CD4-positive, alpha-beta T cell treated with Interleukin-10 for 1 hour (primary cell): ENCODE data around the gene CDH4.

Source experiments
- DNase-seq: peaks from one replicate; pipeline ENCODE4 v3.0.0-alpha.2; 2020

Gene CDH4

GRCh38 chr20:61918548-61918947 lies 666.5 kb downstream of the CDH4 start:
- DNase-seq, result no peak

- no peak for DNase-seq
Measured at GRCh38 chr20:61919239-61919638, 667.2 kb downstream of the CDH4 start.

- DNase-seq, result no peak
Measured at GRCh38 chr20:61919675-61920365, 667.8 kb downstream of the CDH4 start.

- no peak for DNase-seq
Measured at GRCh38 chr20:61922411-61922810, 670.4 kb downstream of the CDH4 start.

GRCh38 chr20:61922936-61923335 lies 670.9 kb downstream of the CDH4 start:
- no peak for DNase-seq

GRCh38 chr20:61923371-61924166 lies 671.5 kb downstream of the CDH4 start:
- no peak for DNase-seq

- no peak for DNase-seq
Measured at GRCh38 chr20:61924211-61924857, 672.3 kb downstream of the CDH4 start.

GRCh38 chr20:61924858-61925554 lies 672.9 kb downstream of the CDH4 start:
- no peak for DNase-seq

GRCh38 chr20:61925555-61926252 lies 673.6 kb downstream of the CDH4 start:
- no peak for DNase-seq

- DNase-seq, result no peak
Measured at GRCh38 chr20:61926253-61926613, 674.2 kb downstream of the CDH4 start.

- DNase-seq, result no peak
Measured at GRCh38 chr20:61926796-61927192, 674.7 kb downstream of the CDH4 start.

GRCh38 chr20:61927193-61927825 lies 675.2 kb downstream of the CDH4 start:
- no peak for DNase-seq

GRCh38 chr20:61927826-61928541 lies 675.9 kb downstream of the CDH4 start:
- no peak for DNase-seq

GRCh38 chr20:61929561-61929960 lies 677.5 kb downstream of the CDH4 start:
- DNase-seq, result no peak

GRCh38 chr20:61929971-61930666 lies 678.1 kb downstream of the CDH4 start:
- DNase-seq, result no peak

- DNase-seq, result no peak
Measured at GRCh38 chr20:61930776-61931475, 678.9 kb downstream of the CDH4 start.

- no peak for DNase-seq
Measured at GRCh38 chr20:61931476-61932198, 679.6 kb downstream of the CDH4 start.

GRCh38 chr20:61932199-61932592 lies 680.1 kb downstream of the CDH4 start:
- DNase-seq, result no peak

GRCh38 chr20:61932711-61933480 lies 680.8 kb downstream of the CDH4 start:
- DNase-seq, result no peak
